Ishikawa (cell line): ENCODE measurements around the gene CYP24A1.

Experiments used
- CEBPB ChIP-seq: IDR thresholded peaks from 2 replicates; pipeline ENCODE4 v1.6.1; 2012
- CREB1 ChIP-seq: IDR thresholded peaks from 2 replicates; pipeline ENCODE4 v1.6.1; 2012; ENCODE audit warnings: low read depth
- EGR1 ChIP-seq: IDR thresholded peaks from 2 replicates; pipeline ENCODE4 v1.6.1; 2012
- FOXM1 ChIP-seq: IDR thresholded peaks from 2 replicates; pipeline ENCODE4 v1.6.1; 2012; ENCODE audit warnings: low read depth, borderline replicate concordance
- MAX ChIP-seq: IDR thresholded peaks from 2 replicates; pipeline ENCODE4 v1.6.1; 2012
- RAD21 ChIP-seq: IDR thresholded peaks from 2 replicates; pipeline ENCODE4 v1.6.1; 2012; ENCODE audit warnings: low read depth
- REST ChIP-seq: IDR thresholded peaks from 2 replicates; pipeline ENCODE4 v1.6.1; 2012; ENCODE audit warnings: low read depth, mild to moderate bottlenecking
- TAF1 ChIP-seq: IDR thresholded peaks from 2 replicates; pipeline ENCODE4 v1.6.1; 2012; ENCODE audit warnings: low read depth, mild to moderate bottlenecking
- TCF12 ChIP-seq: IDR thresholded peaks from 2 replicates; pipeline ENCODE4 v1.6.1; 2012; ENCODE audit warnings: low read depth
- TEAD4 ChIP-seq: IDR thresholded peaks from 2 replicates; pipeline ENCODE4 v1.6.1; 2012
- USF1 ChIP-seq: IDR thresholded peaks from 2 replicates; pipeline ENCODE4 v1.6.1; 2012
- YY1 ChIP-seq: IDR thresholded peaks from 2 replicates; pipeline ENCODE4 v1.6.1; 2012; ENCODE audit warnings: low read depth
- ZBTB7A ChIP-seq: IDR thresholded peaks from 2 replicates; pipeline ENCODE4 v1.6.1; 2012; ENCODE audit warnings: low read depth

- no peak for TF ChIP-seq TAF1
- no peak for TF ChIP-seq EGR1
- no peak for TF ChIP-seq TCF12
- TF ChIP-seq YY1, result no peak
- TF ChIP-seq CEBPB, result no peak
- TF ChIP-seq MAX, result no peak
- no peak for TF ChIP-seq CREB1
- TF ChIP-seq RAD21, result no peak
- TF ChIP-seq USF1, result no peak
- TF ChIP-seq ZBTB7A, result no peak
- TF ChIP-seq TEAD4, result no peak
- no peak for TF ChIP-seq FOXM1
- TF ChIP-seq REST, result no peak
Observed at GRCh38 chr20:54184904-54185626, 11.3 kb upstream of the CYP24A1 start.
